ENCODE measurements around the gene CFAP61.

DNA sequence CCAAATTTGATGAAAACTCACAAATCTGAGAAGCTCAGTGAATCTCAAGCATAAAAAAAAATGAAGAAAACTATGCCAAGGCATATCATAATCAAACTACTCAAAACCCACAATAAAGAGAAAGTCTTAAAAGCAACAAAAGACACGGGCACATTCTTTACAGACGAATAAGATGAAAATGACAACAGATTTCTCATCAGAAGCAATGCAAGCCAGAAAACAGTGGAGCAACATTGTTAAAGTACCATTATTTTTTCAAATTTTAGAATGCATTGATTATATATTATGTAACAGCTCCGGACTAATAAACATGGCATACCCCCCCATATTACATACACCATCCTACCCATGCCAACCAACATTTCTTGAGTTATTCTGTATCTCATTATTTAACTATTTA is 260.2 kb downstream of the CFAP61 start:
- TF ChIP-seq, protein P1, sequence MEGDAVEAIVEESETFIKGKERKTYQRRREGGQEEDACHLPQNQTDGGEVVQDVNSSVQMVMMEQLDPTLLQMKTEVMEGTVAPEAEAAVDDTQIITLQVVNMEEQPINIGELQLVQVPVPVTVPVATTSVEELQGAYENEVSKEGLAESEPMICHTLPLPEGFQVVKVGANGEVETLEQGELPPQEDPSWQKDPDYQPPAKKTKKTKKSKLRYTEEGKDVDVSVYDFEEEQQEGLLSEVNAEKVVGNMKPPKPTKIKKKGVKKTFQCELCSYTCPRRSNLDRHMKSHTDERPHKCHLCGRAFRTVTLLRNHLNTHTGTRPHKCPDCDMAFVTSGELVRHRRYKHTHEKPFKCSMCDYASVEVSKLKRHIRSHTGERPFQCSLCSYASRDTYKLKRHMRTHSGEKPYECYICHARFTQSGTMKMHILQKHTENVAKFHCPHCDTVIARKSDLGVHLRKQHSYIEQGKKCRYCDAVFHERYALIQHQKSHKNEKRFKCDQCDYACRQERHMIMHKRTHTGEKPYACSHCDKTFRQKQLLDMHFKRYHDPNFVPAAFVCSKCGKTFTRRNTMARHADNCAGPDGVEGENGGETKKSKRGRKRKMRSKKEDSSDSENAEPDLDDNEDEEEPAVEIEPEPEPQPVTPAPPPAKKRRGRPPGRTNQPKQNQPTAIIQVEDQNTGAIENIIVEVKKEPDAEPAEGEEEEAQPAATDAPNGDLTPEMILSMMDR (IDR thresholded peaks at IDR 0.05; ENCODE audit: low read depth, low read length), result no peak
- TF ChIP-seq EZH2phosphoT487 (IDR thresholded peaks at IDR 0.05; ENCODE audit: low read depth), result no peak

All from OCI-LY3 (cell line).